ENCODE results near the gene ADAD2.

Gene ADAD2

DNA sequence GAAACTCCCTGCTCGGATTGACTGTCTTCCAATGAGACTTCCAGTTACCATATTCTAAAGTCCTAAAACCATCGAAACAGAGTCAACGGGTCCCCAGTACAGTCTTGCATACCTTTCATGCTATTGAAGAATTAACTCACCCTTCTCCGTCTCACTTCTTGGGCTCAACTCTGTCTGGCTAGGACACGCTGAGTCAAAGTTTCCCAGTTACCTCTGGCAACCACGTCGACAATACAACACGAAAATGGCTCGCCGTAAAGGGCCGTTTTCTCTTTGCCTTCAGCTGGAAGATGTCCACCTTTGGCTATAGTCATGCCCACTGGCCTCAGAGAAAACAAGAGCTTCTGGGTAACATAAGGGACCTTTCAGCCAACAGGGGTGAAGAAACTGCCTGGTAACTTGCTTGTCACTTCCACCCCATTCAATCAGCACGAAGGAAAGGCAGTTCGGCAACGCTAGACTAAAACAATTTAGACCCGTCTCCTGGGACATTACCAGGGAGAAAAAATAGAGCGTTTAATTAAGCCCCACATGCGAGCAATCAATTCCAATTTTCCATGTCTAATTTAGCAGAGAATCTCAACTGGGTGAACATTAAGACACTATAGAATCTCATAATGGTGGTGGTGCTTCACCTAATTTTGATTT, 27.3 kb downstream of the ADAD2 start:
- Mint-ChIP-seq H3K27me3 (ENCODE audit: low read depth) (peaks cover 22% of the 10 kb centered on the region), H3K4me3 (no peak overlapping the region), H3K36me3 (ENCODE audit: low read depth) (no peaks in the 10 kb centered on the region), H3K27ac (no peak overlapping the region), H3K9me3 (no peaks in the 10 kb centered on the region), H3K4me1 (peaks cover 4% of the 10 kb centered on the region)
- TF ChIP-seq, protein P1, sequence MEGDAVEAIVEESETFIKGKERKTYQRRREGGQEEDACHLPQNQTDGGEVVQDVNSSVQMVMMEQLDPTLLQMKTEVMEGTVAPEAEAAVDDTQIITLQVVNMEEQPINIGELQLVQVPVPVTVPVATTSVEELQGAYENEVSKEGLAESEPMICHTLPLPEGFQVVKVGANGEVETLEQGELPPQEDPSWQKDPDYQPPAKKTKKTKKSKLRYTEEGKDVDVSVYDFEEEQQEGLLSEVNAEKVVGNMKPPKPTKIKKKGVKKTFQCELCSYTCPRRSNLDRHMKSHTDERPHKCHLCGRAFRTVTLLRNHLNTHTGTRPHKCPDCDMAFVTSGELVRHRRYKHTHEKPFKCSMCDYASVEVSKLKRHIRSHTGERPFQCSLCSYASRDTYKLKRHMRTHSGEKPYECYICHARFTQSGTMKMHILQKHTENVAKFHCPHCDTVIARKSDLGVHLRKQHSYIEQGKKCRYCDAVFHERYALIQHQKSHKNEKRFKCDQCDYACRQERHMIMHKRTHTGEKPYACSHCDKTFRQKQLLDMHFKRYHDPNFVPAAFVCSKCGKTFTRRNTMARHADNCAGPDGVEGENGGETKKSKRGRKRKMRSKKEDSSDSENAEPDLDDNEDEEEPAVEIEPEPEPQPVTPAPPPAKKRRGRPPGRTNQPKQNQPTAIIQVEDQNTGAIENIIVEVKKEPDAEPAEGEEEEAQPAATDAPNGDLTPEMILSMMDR (IDR thresholded peaks at IDR 0.05; ENCODE audit: unreplicated experiment in 3 of 3): no peak

DNA sequence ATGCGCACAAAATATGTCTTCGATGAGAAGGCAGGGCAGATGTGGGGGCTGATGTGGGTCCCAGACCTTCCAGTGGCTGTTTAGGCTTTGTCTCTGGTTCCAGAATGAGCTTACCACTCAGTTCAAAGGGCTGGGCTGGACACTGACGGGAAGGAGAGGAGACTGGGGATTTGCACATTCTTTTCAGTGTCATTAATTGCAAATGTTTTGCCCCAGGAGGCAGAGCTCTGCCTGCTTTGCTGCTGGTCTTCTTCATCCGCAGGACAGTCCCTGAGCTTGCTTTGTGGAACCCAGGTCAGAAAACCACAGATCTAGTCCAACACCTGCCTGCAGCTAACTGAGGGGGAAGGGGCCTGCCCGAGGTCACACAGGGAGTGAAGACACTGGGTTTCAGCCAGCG, 28.0 kb downstream of the ADAD2 start:
- peaks cover 4% of the 10 kb centered on the region for H3K4me1 Mint-ChIP-seq
- TF ChIP-seq, protein P1 (IDR thresholded peaks at IDR 0.05; ENCODE audit: unreplicated experiment in 3 of 3): no peak
- no peaks in the 10 kb centered on the region for H3K9me3 Mint-ChIP-seq
- H3K4me3 Mint-ChIP-seq: no peak overlapping the region
- H3K27me3 Mint-ChIP-seq (ENCODE audit: low read depth): peaks cover 22% of the 10 kb centered on the region
- no peak overlapping the region for H3K27ac Mint-ChIP-seq
- no peaks in the 10 kb centered on the region for H3K36me3 Mint-ChIP-seq (ENCODE audit: low read depth)

DNA sequence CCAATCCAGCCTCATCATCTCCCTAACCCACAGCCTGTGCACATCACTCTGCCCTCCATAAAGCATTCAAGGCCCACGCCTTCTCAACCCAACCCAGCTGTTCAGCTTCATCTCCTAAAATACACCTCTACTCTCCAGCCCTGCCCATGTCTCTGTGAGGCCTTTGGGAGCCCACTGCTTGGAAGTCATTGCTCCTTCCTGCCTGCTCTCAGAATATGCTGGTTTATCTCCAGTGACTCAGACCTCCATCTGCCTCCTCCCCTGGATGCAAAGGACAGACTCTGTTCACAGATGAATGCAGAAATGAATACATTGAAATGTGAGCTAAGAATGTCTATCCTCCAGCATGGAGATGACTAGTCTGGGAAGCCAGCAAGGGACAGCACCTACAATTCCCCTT, 29.9 kb downstream of the ADAD2 start:
- Mint-ChIP-seq H3K4me3 (no peak overlapping the region), H3K27ac (no peak overlapping the region), H3K27me3 (ENCODE audit: low read depth) (peaks cover 22% of the 10 kb centered on the region), H3K9me3 (no peaks in the 10 kb centered on the region), H3K36me3 (ENCODE audit: low read depth) (no peaks in the 10 kb centered on the region), H3K4me1 (peaks cover 6% of the 10 kb centered on the region)
- TF ChIP-seq, protein P1 (IDR thresholded peaks at IDR 0.05; ENCODE audit: unreplicated experiment in 3 of 3): no peak

DNA sequence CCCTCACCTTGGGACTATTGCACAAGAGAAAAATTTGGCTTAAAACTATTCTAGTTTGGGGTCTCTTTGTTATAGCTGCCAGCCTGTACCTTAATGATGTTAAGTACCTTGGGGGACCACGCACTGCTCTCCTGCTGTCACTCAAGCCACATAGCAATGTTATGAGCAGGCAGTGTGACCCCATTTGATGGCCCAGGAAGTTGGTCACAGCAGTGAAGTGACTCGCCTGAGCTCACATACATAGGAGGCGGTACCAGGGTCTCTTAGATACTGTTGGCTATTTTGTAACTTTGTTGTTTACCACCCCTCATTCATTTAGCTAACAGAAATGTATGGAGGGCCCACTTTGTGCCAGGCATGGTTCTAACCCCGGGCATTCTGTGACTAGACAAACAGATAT, 32.5 kb downstream of the ADAD2 start:
- no peaks in the 10 kb centered on the region for H3K9me3 Mint-ChIP-seq
- H3K27me3 Mint-ChIP-seq (ENCODE audit: low read depth): peaks cover 22% of the 10 kb centered on the region
- no peak overlapping the region for H3K4me3 Mint-ChIP-seq
- TF ChIP-seq, protein P1 (IDR thresholded peaks at IDR 0.05; ENCODE audit: unreplicated experiment in 3 of 3): no peak
- no peaks in the 10 kb centered on the region for H3K36me3 Mint-ChIP-seq (ENCODE audit: low read depth)
- no peak overlapping the region for H3K27ac Mint-ChIP-seq
- peaks cover 24% of the 10 kb centered on the region for H3K4me1 Mint-ChIP-seq

DNA sequence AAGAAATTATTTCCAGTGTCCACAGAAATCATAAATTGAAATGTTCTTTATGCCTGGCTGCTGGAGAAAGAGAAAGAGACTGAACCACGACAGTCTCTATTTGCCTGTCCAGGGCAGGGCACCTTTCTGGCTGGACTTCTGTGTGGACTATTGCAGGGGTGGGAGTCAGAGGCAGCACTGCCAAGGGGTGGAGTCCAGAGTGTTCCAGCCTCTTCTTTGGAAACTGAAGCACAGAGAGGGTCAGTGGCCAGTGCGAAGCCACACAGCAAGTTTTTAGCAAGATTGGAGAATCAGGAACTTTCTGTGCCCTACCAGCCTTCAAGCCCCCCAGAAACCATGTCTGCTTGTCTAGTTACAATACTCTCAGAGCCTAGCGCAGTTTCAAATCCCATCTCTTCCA, 33.6 kb downstream of the ADAD2 start:
- H3K4me1 Mint-ChIP-seq: peaks cover 32% of the 10 kb centered on the region
- H3K27me3 Mint-ChIP-seq (ENCODE audit: low read depth): peaks cover 22% of the 10 kb centered on the region
- no peak overlapping the region for H3K27ac Mint-ChIP-seq
- TF ChIP-seq, protein P1 (IDR thresholded peaks at IDR 0.05; ENCODE audit: unreplicated experiment in 3 of 3): no peak
- no peak overlapping the region for H3K4me3 Mint-ChIP-seq
- no peaks in the 10 kb centered on the region for H3K36me3 Mint-ChIP-seq (ENCODE audit: low read depth)
- H3K9me3 Mint-ChIP-seq: no peaks in the 10 kb centered on the region

DNA sequence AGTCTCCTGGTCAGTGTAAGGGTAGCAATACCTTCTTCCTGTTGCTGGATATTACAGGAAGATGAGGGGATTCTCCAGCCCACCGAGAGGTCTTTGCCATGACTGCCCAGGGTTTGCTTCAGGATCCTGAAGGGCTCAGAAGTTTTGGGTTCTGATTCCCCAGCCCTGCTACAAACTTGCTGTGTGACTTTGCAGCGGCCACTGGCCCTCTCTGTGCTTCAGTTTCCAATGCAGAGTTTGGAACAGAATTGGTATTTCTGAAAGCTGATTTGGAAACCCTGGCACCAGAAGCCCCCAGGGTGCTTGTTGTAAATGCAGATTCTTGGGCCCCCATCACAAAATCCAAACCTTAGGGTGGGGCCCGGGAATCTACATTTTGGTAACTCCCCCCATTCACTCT, 34.2 kb downstream of the ADAD2 start:
- no peaks in the 10 kb centered on the region for H3K36me3 Mint-ChIP-seq (ENCODE audit: low read depth)
- no peaks in the 10 kb centered on the region for H3K9me3 Mint-ChIP-seq
- TF ChIP-seq, protein P1 (IDR thresholded peaks at IDR 0.05; ENCODE audit: unreplicated experiment in 3 of 3): no peak
- H3K4me1 Mint-ChIP-seq: peaks cover 35% of the 10 kb centered on the region
- H3K27me3 Mint-ChIP-seq (ENCODE audit: low read depth): peaks cover 22% of the 10 kb centered on the region
- H3K27ac Mint-ChIP-seq: no peak overlapping the region
- H3K4me3 Mint-ChIP-seq: no peak overlapping the region

Measured in nephron (organoid).